Subcutaneous abdominal adipose tissue (tissue), 5 donors: Measurements from ENCODE around the gene PLCL2.

Experiments used
- H3K27ac ChIP-seq: one replicate; pipeline ENCODE4 v1.7.0; 2013; ENCODE audit warnings: low read depth, mild to moderate bottlenecking, inconsistent platforms, low read length, moderate library complexity
- H3K27me3 ChIP-seq, 5 donors: one replicate each; pipeline ENCODE4 v1.7.0; 2013; ENCODE audit warnings: low read length in 5 of 5, inconsistent platforms in 1 of 5; ENCODE audit not compliant: control insufficient read depth in 5 of 5, insufficient read depth in 4 of 5
- H3K36me3 ChIP-seq, 5 donors: one replicate each; pipeline ENCODE4 v1.7.0; 2013; ENCODE audit warnings: low read length in 5 of 5; ENCODE audit not compliant: control insufficient read depth in 5 of 5, insufficient read depth in 5 of 5
- H3K4me1 ChIP-seq, 5 donors: one replicate each; pipeline ENCODE4 v1.7.0; 2013; ENCODE audit warnings: low read length in 5 of 5, mild to moderate bottlenecking in 3 of 5, moderate library complexity in 1 of 5; ENCODE audit not compliant: control insufficient read depth in 5 of 5, insufficient read depth in 5 of 5
- H3K4me3 ChIP-seq, 5 donors: one replicate each; pipeline ENCODE4 v1.7.0; 2013; ENCODE audit warnings: low read length in 5 of 5, low read depth in 1 of 5
- H3K9ac ChIP-seq, 5 donors: one replicate each; pipeline ENCODE4 v1.7.0; 2013; ENCODE audit warnings: low read length in 5 of 5, mild to moderate bottlenecking in 4 of 5, moderate library complexity in 3 of 5
- H3K9me3 ChIP-seq, 5 donors: one replicate each; pipeline ENCODE4 v1.7.0; 2013; ENCODE audit warnings: low read length in 5 of 5; ENCODE audit not compliant: control insufficient read depth in 5 of 5
- donor health status: healthy.
- donor health status: healthy.
- donor health status: healthy.
- donor health status: healthy.
- donor health status: healthy.

PLCL2 gene

GRCh38 chr3:16884748-16885592 is at the start of gene PLCL2:
TSS of gene PLCL2 (plus strand) at chr3:16884955. CDS start at chr3:16885040, 85 bp downstream.
- Histone ChIP-seq H3K9me3 (no peaks in the 10 kb centered on the region), H3K27me3 (no peaks in the 10 kb centered on the region), H3K4me3 (peak within 1 kb of the TSS; percentile 93 to 98 (median 96)), H3K4me1 (peaks cover 3 to 82% (median 67%) of the 10 kb centered on the region in 5 donors), H3K36me3 (no peaks in the 10 kb centered on the region), H3K9ac (peak within 1 kb of the TSS; percentile 65 to 89 (median 83)), H3K27ac (peak within 1 kb of the TSS; percentile 79)

GRCh38 chr3:16836505-16837237 is 48.1 kb upstream of the PLCL2 start:
- no peaks in the 10 kb centered on the region for H3K9me3 ChIP-seq
- no peak overlapping the region for H3K9ac ChIP-seq
- no peaks in the 10 kb centered on the region for H3K27me3 ChIP-seq
- no peaks in the 10 kb centered on the region for H3K36me3 ChIP-seq
- H3K27ac ChIP-seq, result no peak overlapping the region
- H3K4me1 ChIP-seq, result peaks cover 0 to 8% (median 3%) of the 10 kb centered on the region in 5 donors
- H3K4me3 ChIP-seq, result no peak overlapping the region

GRCh38 chr3:16837602-16838001 is 47.2 kb upstream of the PLCL2 start:
- Histone ChIP-seq H3K27me3 (no peaks in the 10 kb centered on the region), H3K36me3 (no peaks in the 10 kb centered on the region), H3K9ac (no peak overlapping the region), H3K27ac (no peak overlapping the region), H3K4me3 (no peak overlapping the region), H3K9me3 (no peaks in the 10 kb centered on the region), H3K4me1 (peaks cover 0 to 14% (median 3%) of the 10 kb centered on the region in 5 donors)

GRCh38 chr3:16838561-16838960 is 46.2 kb upstream of the PLCL2 start:
- Histone ChIP-seq H3K4me3 (no peak overlapping the region), H3K36me3 (no peaks in the 10 kb centered on the region), H3K4me1 (peaks cover 0 to 23% (median 4%) of the 10 kb centered on the region in 5 donors), H3K9ac (no peak overlapping the region), H3K9me3 (no peaks in the 10 kb centered on the region), H3K27me3 (no peaks in the 10 kb centered on the region), H3K27ac (no peak overlapping the region)

- no peaks in the 10 kb centered on the region for H3K36me3 ChIP-seq
- H3K27ac ChIP-seq, result no peak overlapping the region
- H3K4me1 ChIP-seq, result peaks cover 0 to 23% (median 6%) of the 10 kb centered on the region in 5 donors
- H3K9me3 ChIP-seq, result no peaks in the 10 kb centered on the region
- H3K9ac ChIP-seq, result no peak overlapping the region
- no peak overlapping the region for H3K4me3 ChIP-seq
- no peaks in the 10 kb centered on the region for H3K27me3 ChIP-seq
These were observed 45.3 kb upstream of the PLCL2 start for GRCh38 chr3:16839271-16840100.

- no peaks in the 10 kb centered on the region for H3K36me3 ChIP-seq
- H3K27ac ChIP-seq, result no peak overlapping the region
- no peaks in the 10 kb centered on the region for H3K9me3 ChIP-seq
- H3K9ac ChIP-seq, result no peak overlapping the region
- H3K4me1 ChIP-seq, result peaks cover 0 to 28% (median 12%) of the 10 kb centered on the region in 5 donors
- no peak overlapping the region for H3K4me3 ChIP-seq
- H3K27me3 ChIP-seq, result no peaks in the 10 kb centered on the region
These were observed 44.7 kb upstream of the PLCL2 start for GRCh38 chr3:16840101-16840424.

GRCh38 chr3:16841041-16841753 is 43.6 kb upstream of the PLCL2 start:
- H3K36me3 ChIP-seq, result no peaks in the 10 kb centered on the region
- H3K4me1 ChIP-seq, result peaks cover 0 to 28% (median 13%) of the 10 kb centered on the region in 5 donors
- no peak overlapping the region for H3K4me3 ChIP-seq
- H3K27me3 ChIP-seq, result no peaks in the 10 kb centered on the region
- no peak overlapping the region for H3K27ac ChIP-seq
- no peaks in the 10 kb centered on the region for H3K9me3 ChIP-seq
- no peak overlapping the region for H3K9ac ChIP-seq

GRCh38 chr3:16841904-16842271 is 42.9 kb upstream of the PLCL2 start:
- Histone ChIP-seq H3K9me3 (no peaks in the 10 kb centered on the region), H3K4me3 (no peak overlapping the region), H3K36me3 (no peaks in the 10 kb centered on the region), H3K27ac (no peak overlapping the region), H3K9ac (no peak overlapping the region), H3K27me3 (no peaks in the 10 kb centered on the region), H3K4me1 (peaks cover 0 to 28% (median 13%) of the 10 kb centered on the region in 5 donors)
